ENCODE results near the gene LINS1.

GRCh38 chr15:100580414-100580813 lies 21.6 kb downstream of the LINS1 start:
- no peak for TF ChIP-seq CTCF (IDR thresholded peaks at IDR 0.05)
- no peak for TF ChIP-seq CEBPB (IDR thresholded peaks at IDR 0.05)
- no peak for TF ChIP-seq REST (IDR thresholded peaks at IDR 0.05)
- TF ChIP-seq POLR2A (IDR thresholded peaks at IDR 0.05; ENCODE audit: low read length): no peak
- no peak for TF ChIP-seq USF2 (IDR thresholded peaks at IDR 0.05)
- TF ChIP-seq SREBF2 (IDR thresholded peaks at IDR 0.05): no peak
